ENCODE measurements around the gene LSM4. TPM values are rescaled to one million over a fixed set of nuclear protein-coding genes. Genes with fewer than 3 reads are reported as not detected.

Gene LSM4
- total RNA-seq, 1 donor from 2014 or later, result 440 TPM

GRCh38 chr19:18291019-18291524 lies 31.8 kb downstream of the LSM4 start:
- Histone ChIP-seq H3K4me2 (peak overlapping the region; percentile 77), H3K9ac (no peak overlapping the region), H3K27me3 (no peaks in the 10 kb centered on the region)

GRCh38 chr19:18290302-18291018 lies 32.4 kb downstream of the LSM4 start:
- no peak overlapping the region for H3K4me3 ChIP-seq
- peaks cover 12% of the 10 kb centered on the region for H3K27me3 Mint-ChIP-seq (ENCODE audit: insufficient read depth, low read depth)
- H3F3A ChIP-seq (ENCODE audit: low read depth), result peaks cover 82% of the 10 kb centered on the region
- H3K27ac ChIP-seq, result no peak overlapping the region
- peak overlapping the region; percentile 67 for H3K4me3 Mint-ChIP-seq
- H3K36me3 Mint-ChIP-seq, result no peaks in the 10 kb centered on the region
- H3K9me3 Mint-ChIP-seq, result no peaks in the 10 kb centered on the region
- H3K9ac ChIP-seq, result no peak overlapping the region
- no peak for TF ChIP-seq CTCF (IDR thresholded peaks at IDR 0.05)
- TF ChIP-seq EZH2 (IDR thresholded peaks at IDR 0.05), result no peak
- no peak for TF ChIP-seq EZH2phosphoT487 (IDR thresholded peaks at IDR 0.05)
- no peaks in the 10 kb centered on the region for H3K36me3 ChIP-seq
- no peak overlapping the region for H3K4me2 ChIP-seq
- no peaks in the 10 kb centered on the region for H3K9me3 ChIP-seq (ENCODE audit: low read depth)
- H3K4me1 Mint-ChIP-seq, result peaks cover 58% of the 10 kb centered on the region
- no peaks in the 10 kb centered on the region for H4K20me1 ChIP-seq (ENCODE audit: low read depth)
- H3K79me2 ChIP-seq (ENCODE audit: low read depth), result no peaks in the 10 kb centered on the region
- H3K27ac Mint-ChIP-seq, result no peak overlapping the region
- no peak overlapping the region for H2AFZ ChIP-seq (replicated peaks)
- peaks cover 26% of the 10 kb centered on the region for H3K4me1 ChIP-seq
- H3K27me3 ChIP-seq, result no peaks in the 10 kb centered on the region
- DNase-seq (ENCODE audit: low spot score), result no peak

More at GRCh38 chr19:18291019-18291524, 31.8 kb downstream of the LSM4 start:
- H3K4me3 ChIP-seq, result peak overlapping the region; percentile 55
- no peak for TF ChIP-seq EZH2phosphoT487 (IDR thresholded peaks at IDR 0.05)
- TF ChIP-seq CTCF (IDR thresholded peaks at IDR 0.05), result no peak
- TF ChIP-seq EZH2 (IDR thresholded peaks at IDR 0.05), result no peak
- DNase-seq (ENCODE audit: low spot score), result no peak
- peak overlapping the region; percentile 67 for H3K4me3 Mint-ChIP-seq
- no peaks in the 10 kb centered on the region for H3K79me2 ChIP-seq (ENCODE audit: low read depth)
- peaks cover 26% of the 10 kb centered on the region for H3K4me1 ChIP-seq
- H2AFZ ChIP-seq (replicated peaks), result peak overlapping the region; percentile 38
- no peaks in the 10 kb centered on the region for H3K36me3 ChIP-seq
- peaks cover 78% of the 10 kb centered on the region for H3F3A ChIP-seq (ENCODE audit: low read depth)
- H3K9me3 ChIP-seq (ENCODE audit: low read depth), result no peaks in the 10 kb centered on the region
- H3K27ac ChIP-seq, result no peak overlapping the region
- H3K9me3 Mint-ChIP-seq, result peaks cover 4% of the 10 kb centered on the region
- peaks cover 55% of the 10 kb centered on the region for H3K4me1 Mint-ChIP-seq
- H3K36me3 Mint-ChIP-seq, result no peaks in the 10 kb centered on the region
- no peaks in the 10 kb centered on the region for H4K20me1 ChIP-seq (ENCODE audit: low read depth)
- H3K27me3 Mint-ChIP-seq (ENCODE audit: insufficient read depth, low read depth), result peaks cover 15% of the 10 kb centered on the region
- H3K27ac Mint-ChIP-seq, result peak overlapping the region; percentile 60

GRCh38 chr19:18289471-18290301 lies 33.2 kb downstream of the LSM4 start:
- Mint-ChIP-seq H3K4me1 (peaks cover 61% of the 10 kb centered on the region), H3K4me3 (peak overlapping the region; percentile 48), H3K27me3 (ENCODE audit: insufficient read depth, low read depth) (peaks cover 12% of the 10 kb centered on the region), H3K9me3 (no peaks in the 10 kb centered on the region), H3K36me3 (no peaks in the 10 kb centered on the region), H3K27ac (peak overlapping the region; percentile 65)
- Histone ChIP-seq H3K9ac (no peak overlapping the region), H3K4me1 (peaks cover 26% of the 10 kb centered on the region), H4K20me1 (ENCODE audit: low read depth) (no peaks in the 10 kb centered on the region), H2AFZ (replicated peaks) (no peak overlapping the region), H3K4me2 (no peak overlapping the region), H3K27ac (no peak overlapping the region), H3K79me2 (ENCODE audit: low read depth) (no peaks in the 10 kb centered on the region), H3K36me3 (no peaks in the 10 kb centered on the region), H3F3A (ENCODE audit: low read depth) (peaks cover 83% of the 10 kb centered on the region), H3K9me3 (ENCODE audit: low read depth) (no peaks in the 10 kb centered on the region), H3K27me3 (no peaks in the 10 kb centered on the region), H3K4me3 (no peak overlapping the region)
- TF ChIP-seq EZH2phosphoT487 (IDR thresholded peaks at IDR 0.05) (no peak), CTCF (IDR thresholded peaks at IDR 0.05) (no peak), EZH2 (IDR thresholded peaks at IDR 0.05) (no peak)
- DNase-seq (ENCODE audit: low spot score), result no peak

All from neural progenitor cell (in vitro differentiated cells).